Measurements from ENCODE around the gene ZSCAN12. TPM values are rescaled to one million over a fixed set of nuclear protein-coding genes. Genes with fewer than 3 reads are reported as not detected.

The ZSCAN12 gene
- total and polyA plus RNA-seq, 2 experiments from 2014 or later, result 7.0 to 12.0 TPM

DNA sequence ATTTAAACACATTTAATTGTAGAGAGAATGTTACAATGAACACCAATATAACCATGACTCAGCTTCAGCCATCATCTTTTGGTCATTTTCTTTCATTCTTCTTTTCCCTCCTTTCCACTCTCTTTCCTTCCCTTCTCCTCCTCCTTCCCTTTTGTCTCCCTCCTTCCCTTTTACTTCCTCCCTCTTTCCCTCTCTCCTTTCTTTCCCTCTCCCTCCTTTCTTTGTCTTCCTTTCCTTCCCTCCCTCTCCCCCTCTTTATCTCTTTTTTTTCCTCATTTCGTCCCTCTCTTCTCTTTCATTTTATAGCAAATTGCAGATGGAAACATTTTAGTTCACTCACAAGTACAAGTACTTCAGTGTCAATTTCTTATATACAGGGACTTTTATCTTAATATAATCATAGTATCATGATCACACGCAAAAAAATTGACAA lies 48.0 kb downstream of the ZSCAN12 start:
- no peak for DNase-seq (ENCODE audit: low read depth in 1 of 2, low spot score in 1 of 2)
- Histone ChIP-seq H3K9me3 (ENCODE audit: low read depth) (no peaks in the 10 kb centered on the region), H3K4me3 (peak overlapping the region; percentile 68), H3K27ac (no peak overlapping the region), H3K36me3 (no peaks in the 10 kb centered on the region), H3K27me3 (peaks cover 2% of the 10 kb centered on the region), H3K4me1 (ENCODE audit: low read depth) (peaks cover 18% of the 10 kb centered on the region)
- TF ChIP-seq, protein P1, sequence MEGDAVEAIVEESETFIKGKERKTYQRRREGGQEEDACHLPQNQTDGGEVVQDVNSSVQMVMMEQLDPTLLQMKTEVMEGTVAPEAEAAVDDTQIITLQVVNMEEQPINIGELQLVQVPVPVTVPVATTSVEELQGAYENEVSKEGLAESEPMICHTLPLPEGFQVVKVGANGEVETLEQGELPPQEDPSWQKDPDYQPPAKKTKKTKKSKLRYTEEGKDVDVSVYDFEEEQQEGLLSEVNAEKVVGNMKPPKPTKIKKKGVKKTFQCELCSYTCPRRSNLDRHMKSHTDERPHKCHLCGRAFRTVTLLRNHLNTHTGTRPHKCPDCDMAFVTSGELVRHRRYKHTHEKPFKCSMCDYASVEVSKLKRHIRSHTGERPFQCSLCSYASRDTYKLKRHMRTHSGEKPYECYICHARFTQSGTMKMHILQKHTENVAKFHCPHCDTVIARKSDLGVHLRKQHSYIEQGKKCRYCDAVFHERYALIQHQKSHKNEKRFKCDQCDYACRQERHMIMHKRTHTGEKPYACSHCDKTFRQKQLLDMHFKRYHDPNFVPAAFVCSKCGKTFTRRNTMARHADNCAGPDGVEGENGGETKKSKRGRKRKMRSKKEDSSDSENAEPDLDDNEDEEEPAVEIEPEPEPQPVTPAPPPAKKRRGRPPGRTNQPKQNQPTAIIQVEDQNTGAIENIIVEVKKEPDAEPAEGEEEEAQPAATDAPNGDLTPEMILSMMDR (IDR thresholded peaks at IDR 0.05; ENCODE audit: low read depth, low read length), result no peak

DNA sequence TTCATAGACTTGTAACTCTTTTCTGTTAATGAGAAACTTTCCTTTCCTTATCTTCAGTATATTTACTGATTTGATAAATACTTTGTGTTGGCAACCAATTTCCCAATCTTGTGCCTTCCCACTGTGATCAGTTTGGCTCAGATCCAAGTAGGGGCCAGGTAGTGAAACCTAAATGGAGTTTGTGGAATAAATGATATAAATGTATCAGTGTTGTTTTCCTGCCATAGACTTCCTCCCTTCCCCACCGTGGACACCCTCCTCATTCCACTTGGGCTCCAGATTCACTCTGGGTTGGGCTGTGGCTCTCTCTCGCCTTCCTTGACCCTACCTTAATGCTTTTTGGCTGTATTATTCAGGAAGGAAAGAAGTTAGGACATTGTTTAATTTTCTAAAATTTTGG lies 48.5 kb downstream of the ZSCAN12 start:
- Histone ChIP-seq H3K9me3 (ENCODE audit: low read depth) (no peaks in the 10 kb centered on the region), H3K36me3 (no peaks in the 10 kb centered on the region), H3K4me1 (ENCODE audit: low read depth) (peaks cover 18% of the 10 kb centered on the region), H3K27ac (no peak overlapping the region), H3K4me3 (peak overlapping the region; percentile 68), H3K27me3 (peaks cover 3% of the 10 kb centered on the region)
- TF ChIP-seq, protein P1 (IDR thresholded peaks at IDR 0.05; ENCODE audit: low read depth, low read length), result no peak
- no peak for DNase-seq (ENCODE audit: low read depth in 1 of 2, low spot score in 1 of 2)

DNA sequence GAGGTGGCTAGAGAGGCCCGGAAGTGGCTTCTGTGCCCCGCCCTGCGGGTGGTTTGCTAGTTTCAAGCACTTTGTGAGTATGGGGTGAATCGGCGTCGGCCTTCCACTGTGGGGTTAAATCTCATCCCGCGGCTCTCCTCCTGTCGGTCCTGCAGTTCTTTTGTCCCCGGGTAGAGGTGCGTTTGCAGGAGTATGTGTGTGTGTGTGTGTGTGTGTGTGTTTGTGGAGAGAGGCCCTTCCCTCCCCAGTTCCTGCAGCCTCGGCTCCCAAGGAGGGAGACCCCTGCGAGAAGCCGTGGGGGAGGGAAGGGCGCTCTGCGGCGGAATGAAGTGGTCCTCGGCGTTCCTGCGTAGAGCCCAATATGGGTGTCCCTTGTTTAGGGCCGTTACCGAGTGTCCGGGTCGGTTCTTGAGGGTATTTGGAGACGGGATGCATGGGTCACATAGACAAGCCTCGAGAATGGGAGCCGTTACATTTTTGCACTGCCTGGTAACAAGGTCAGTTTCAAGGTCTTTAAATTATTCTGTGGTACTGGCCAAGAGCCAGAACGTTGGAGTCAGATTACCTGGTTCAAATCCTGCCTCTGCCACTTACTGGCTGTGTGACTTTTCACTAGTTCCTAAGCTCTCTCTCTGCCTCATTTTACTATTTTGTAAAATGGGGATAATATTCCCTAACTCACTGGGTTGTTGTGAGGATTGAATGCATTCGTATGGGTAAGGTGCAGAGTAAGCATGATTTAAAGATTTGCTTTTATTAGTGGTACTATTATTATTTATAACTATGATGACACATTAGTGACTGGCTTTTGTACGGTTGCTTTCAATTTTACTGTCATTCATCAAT lies 49.4 kb downstream of the ZSCAN12 start, which contains the start of gene ZKSCAN3:
ZKSCAN3 (plus strand) TSS at position 56 of the 846 bp plus-strand sequence. CDS start 9,640 bp downstream, outside the sequence.
- TF ChIP-seq, protein P1 (IDR thresholded peaks at IDR 0.05; ENCODE audit: low read depth, low read length), result no peak
- H3K4me3 ChIP-seq, result peak within 1 kb of the TSS; percentile 68
- no peaks in the 10 kb centered on the region for H3K9me3 ChIP-seq (ENCODE audit: low read depth)
- H3K27me3 ChIP-seq, result peaks cover 9% of the 10 kb centered on the region
- peak within 1 kb of the TSS; percentile 85 for H3K27ac ChIP-seq
- H3K36me3 ChIP-seq, result no peaks in the 10 kb centered on the region
- DNase-seq (ENCODE audit: low read depth in 1 of 2, low spot score in 1 of 2), result peak; percentile 79 to 91
- peaks cover 14% of the 10 kb centered on the region for H3K4me1 ChIP-seq (ENCODE audit: low read depth)

DNA sequence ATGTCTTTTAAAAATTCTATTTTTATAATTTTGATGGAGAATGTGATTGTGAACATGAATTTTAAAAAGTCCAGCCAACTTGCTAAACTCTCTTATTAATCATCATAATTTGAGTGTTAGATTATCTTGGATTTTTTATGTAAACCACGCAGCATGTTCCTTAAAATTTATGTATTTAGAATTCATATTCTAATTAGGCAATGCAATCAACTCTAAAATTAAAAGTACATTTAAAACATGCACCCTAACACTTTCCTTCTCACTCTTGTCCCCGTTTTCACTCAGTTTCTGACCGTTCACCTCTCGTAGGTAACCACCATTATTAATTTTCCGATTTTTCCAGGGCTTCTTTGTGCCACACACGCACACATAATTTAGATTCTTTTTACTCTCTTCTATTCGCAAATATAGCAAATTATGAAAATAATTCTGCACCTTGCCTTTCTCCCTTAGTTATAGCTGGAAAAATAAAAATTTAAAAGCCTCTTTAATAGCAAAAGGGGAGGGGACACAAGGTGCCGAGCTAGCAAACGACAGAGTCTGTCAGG lies 50.1 kb downstream of the ZSCAN12 start:
- no peak for DNase-seq (ENCODE audit: low read depth in 1 of 2, low spot score in 1 of 2)
- Histone ChIP-seq H3K27me3 (peaks cover 9% of the 10 kb centered on the region), H3K27ac (peak overlapping the region; percentile 85), H3K4me3 (peak overlapping the region; percentile 68), H3K9me3 (ENCODE audit: low read depth) (no peaks in the 10 kb centered on the region), H3K4me1 (ENCODE audit: low read depth) (peaks cover 14% of the 10 kb centered on the region), H3K36me3 (no peaks in the 10 kb centered on the region)
- TF ChIP-seq, protein P1 (IDR thresholded peaks at IDR 0.05; ENCODE audit: low read depth, low read length), result no peak

DNA sequence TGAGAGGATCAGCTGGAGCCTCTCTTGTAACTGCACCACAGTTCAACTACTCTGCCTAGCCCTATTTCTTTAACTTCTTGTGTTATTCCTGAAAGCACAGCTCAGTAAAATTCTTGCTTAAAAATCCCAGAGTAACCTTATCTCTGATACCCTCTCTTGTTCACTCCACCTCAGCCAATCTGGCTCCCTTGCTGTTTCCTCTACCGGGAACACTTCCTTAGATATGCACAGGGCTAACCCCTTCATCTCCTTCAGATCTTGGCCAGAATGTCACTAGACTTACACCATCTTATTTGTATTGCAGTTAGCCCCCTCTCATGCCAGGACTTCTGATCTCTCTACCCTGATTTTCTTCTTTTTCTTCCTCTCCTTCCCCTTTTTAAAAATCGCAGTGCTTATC lies 52.4 kb downstream of the ZSCAN12 start:
- Histone ChIP-seq H3K9me3 (ENCODE audit: low read depth) (no peaks in the 10 kb centered on the region), H3K4me3 (no peak overlapping the region), H3K27me3 (peaks cover 9% of the 10 kb centered on the region), H3K4me1 (ENCODE audit: low read depth) (peaks cover 14% of the 10 kb centered on the region), H3K27ac (peak overlapping the region; percentile 2), H3K36me3 (no peaks in the 10 kb centered on the region)
- TF ChIP-seq, protein P1 (IDR thresholded peaks at IDR 0.05; ENCODE audit: low read depth, low read length), result no peak
- DNase-seq (ENCODE audit: low read depth in 1 of 2, low spot score in 1 of 2), result no peak
